Gastrocnemius medialis (tissue), 4 donors: ENCODE results near the gene ADSL.

ENCODE experiments used
- CTCF ChIP-seq, 5 experiments: fragments of 450-650 bp in 3 of 5; fragments of 200-600 bp in 2 of 5; sonication (generic) in 2 of 5; IDR thresholded peaks in 4 of 5; conservative IDR thresholded peaks in 1 of 5; 1 replicate in 4 of 5; 2 replicates in 1 of 5; pipeline ENCODE4 v1.5.1; 2016 to 2019; ENCODE audit warnings: antibody characterized with exemption in 5 of 5, mild to moderate bottlenecking in 3 of 5, moderate library complexity in 3 of 5
- POLR2A ChIP-seq, 2 donors: fragments of 450-650 bp; IDR thresholded peaks; one replicate each; pipeline ENCODE4 v1.6.1; 2017; ENCODE audit warnings: antibody characterized with exemption in 2 of 2, mild to moderate bottlenecking in 2 of 2, moderate library complexity in 2 of 2

- no peak for TF ChIP-seq CTCF (IDR thresholded peaks at IDR 0.05 in 4 of 5, conservative IDR thresholded peaks at IDR 0.05 in 1 of 5)
- no peak for TF ChIP-seq POLR2A (IDR thresholded peaks at IDR 0.05)
These were observed 21.0 kb downstream of the ADSL start for GRCh38 chr22:40367342-40367741.
